GM18909 (cell line): ENCODE data around the gene SMARCB1.

Source experiments
- ATAC-seq: cut with Tn5 transposase; IDR thresholded peaks from one replicate; pipeline ENCODE4 v1.9.1; 2021; ENCODE audit warnings: mild to moderate bottlenecking; ENCODE audit not compliant: unreplicated experiment, poor library complexity

The SMARCB1 gene

DNA sequence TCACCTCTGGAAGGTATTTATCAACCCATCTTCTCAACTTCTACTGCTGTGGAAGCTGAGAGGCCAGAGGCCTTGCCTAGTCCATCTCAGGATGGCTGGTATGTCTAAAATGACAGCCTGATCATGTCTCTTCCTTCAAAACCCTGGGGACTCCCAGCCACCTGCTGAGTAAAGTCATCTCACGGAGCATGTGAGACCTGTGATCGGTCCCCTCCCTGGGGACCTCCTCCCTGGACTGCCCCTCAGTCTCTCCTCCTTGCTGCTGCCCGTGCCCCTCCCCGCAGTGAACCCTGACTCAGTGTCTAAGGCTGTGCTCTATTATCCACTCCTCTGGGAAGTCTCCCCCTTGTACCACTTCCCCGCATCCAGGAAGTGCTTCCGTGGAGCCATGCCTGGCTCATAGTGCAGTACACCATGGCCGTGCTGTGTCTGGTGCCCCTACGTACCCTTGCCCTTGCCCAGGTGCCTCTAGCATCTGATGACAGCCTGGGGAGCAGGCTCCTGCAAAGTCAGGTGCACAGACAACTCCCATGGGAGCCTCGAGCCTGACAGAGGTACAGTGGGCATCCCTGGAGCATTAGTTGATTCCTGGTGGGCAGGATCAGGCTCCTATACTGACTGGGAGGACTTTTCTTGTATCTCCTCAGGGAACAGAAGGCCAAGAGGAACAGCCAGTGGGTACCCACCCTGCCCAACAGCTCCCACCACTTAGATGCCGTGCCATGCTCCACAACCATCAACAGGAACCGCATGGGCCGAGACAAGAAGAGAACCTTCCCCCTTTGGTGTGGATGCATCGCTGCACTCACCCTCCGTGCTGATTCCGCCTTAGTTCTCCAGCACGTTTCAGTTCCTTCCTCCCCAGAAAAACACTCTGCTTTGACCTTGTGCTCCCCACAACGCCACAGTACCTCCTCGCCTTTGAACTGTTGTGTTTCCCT, 13.8 kb downstream of the SMARCB1 start:
- peak; percentile 58 for ATAC-seq

DNA sequence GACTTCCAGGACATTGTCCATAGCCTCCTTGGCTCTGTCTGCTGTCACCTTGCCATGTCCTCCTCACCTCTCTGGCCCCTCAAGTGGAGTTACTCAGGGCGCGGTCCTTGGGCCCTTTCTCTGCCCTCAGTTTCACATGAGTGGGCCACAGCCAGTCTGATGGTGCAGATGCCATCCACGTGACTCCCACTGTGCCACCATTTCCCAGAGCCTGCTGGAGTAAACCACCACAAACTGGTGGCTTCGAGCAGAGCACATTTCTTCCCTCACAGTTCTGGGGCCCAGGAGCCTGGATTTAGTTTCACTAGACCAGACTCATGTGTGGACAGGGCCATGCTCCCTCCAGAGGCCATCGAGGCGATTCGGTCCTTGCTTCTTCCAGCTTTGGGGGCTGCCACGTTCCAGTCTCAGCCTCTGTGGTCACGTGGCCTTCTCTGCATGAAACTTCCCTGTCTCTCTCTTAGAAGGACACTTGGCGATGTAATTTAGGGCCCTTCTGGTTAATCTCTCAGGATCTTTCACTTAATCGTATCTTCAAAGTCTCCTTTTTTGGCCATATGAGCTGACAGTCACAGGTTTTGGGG, 14.6 kb downstream of the SMARCB1 start:
- peak; percentile 12 for ATAC-seq

DNA sequence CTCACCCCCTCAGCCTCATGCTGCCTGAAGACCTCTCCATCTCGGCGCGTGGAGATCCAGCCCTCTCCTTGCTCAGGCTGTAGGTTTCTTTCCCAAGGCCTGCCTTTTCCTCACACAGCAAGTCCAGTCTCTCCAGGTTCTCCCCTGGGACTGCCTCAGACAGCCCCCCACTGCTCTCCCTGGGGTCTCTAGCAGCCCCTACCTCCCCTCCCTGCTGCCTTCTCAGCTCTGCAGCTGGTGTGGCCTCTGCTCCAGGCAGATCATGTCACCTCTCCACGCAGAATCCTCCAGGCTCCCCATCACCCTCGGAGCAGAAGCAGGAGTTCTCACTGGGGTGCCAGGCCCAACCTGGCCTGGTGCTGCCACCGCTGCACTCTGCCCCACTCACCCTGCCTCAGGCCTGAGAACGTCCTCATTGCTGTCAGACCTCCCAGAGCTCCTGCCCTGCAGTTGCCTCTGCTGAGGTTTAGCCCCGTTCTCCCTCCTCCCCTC, 15.2 kb downstream of the SMARCB1 start:
- ATAC-seq: no peak

DNA sequence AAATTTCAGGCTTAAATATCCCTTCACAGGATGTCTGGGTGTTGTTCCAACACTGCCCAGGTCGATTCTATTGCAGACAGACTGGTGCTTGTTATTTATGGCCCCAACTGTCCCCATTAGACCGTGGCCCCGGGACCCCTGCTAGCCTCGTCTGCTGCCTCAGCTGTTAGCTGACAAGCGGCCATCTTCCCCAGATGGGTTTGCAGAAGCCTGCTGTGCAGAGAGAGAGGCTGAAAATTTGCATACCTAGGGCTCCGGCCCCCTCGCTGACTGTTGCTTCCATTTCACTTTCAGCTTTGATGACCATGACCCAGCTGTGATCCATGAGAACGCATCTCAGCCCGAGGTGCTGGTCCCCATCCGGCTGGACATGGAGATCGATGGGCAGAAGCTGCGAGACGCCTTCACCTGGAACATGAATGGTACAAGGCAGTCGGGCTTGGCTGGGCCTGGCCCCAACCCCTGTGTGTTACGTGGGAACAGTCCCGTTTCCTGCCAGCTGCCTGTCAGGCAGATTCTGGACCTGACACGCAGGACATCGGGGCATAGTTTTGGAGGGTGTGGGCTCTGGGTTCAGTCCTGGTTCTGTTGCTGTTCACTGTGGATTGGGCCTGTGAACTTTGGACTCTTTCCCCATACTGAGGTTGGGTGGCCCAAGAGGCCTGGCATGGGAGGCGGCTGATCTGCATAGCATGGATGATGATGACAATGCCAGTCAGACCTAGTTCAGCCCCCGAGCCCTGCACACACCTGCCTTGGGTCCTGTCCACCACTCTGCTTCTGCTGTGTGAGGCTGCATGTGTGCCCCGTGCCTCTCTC, 16.4 kb downstream of the SMARCB1 start:
- no peak for ATAC-seq

DNA sequence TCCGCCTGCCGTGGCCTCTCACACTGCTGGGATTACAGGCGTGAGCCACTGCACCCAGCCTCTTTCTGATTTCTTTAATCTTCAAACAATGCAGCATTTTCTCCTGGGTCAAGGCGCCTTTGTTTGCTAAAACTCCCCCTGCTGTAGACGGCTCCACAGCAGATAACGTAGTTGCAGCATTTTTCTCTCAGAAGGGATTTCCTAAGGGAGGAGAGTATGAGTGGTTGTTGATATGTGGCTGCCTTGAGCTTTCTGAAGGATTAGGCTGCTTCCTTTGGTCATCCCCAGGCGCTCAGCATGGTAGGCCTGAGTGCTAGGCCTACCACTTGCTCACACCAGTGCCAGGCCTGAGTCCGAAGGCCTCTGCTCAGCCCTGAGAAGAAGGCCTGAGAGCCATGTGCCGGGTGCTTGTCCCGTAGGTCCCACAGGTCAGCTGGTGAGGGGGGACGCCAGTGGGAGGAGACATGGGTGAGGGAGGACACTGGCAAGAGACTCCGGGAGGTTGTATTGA, 18.1 kb downstream of the SMARCB1 start:
- ATAC-seq: no peak

DNA sequence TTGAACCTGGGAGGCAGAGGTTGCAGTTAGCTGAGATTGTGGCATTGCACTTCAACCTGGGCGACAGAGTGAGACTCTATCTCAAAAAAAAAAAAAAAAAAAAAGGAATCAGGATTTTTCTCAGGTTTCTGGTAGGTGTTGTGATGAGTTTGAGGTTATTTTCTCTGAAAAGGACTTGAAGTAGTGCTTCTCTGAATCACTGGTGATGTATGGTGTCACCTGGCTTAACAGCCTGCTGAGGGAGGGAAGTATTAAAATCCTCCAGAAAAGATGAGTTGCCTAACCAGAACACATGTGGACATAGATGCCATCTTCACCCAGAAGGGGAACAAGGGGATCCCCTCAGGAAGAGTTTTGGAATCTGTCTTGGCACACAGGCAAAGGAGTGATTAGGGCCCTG, 20.1 kb downstream of the SMARCB1 start:
- ATAC-seq: no peak

DNA sequence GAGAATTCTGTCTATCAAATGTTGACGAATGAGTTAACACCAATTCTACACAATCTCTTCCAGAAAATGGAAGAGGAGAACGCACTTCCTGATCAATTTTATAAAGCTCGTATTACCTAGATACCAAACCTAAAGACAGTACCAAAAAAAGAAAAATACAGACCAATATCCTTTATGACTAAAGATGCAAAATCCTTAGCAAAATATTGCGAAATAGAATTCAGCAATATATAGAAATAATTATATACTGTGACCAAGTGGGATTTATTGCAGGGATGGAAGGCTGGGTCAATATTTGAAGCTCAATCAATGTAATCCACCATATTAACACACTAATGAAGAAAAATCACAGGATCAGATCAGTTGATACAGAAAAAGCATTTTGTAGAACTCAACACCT, 25.6 kb downstream of the SMARCB1 start:
- ATAC-seq: no peak

DNA sequence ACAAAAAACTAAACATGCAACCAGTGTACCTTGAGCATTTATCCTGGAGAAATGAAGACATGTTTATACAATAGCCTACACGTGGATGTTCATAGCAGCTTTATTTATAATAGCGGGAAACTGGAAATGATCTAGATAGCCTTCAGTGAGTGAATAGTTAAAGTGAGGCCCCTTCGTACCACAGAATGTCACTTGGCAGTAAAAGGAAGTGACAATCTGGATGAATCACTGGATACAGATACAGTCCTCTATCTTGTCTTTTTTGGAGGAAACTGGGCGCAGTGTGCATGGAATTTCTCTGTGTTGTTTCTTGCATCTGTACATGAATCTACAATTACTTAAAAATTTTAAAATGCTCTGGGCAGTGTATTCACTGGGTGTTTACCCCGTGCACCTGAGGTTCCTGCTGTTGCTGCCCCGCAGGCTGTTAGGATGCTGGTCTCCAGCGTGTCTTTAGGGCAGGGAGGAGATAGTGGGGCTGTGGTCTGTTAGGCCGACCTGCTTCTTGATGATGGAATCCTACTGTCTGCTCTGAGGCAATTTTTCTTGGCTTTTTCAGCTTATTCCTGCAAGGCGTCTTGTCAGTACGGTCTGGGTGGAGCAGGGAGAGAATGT, 28.9 kb downstream of the SMARCB1 start:
- no peak for ATAC-seq

DNA sequence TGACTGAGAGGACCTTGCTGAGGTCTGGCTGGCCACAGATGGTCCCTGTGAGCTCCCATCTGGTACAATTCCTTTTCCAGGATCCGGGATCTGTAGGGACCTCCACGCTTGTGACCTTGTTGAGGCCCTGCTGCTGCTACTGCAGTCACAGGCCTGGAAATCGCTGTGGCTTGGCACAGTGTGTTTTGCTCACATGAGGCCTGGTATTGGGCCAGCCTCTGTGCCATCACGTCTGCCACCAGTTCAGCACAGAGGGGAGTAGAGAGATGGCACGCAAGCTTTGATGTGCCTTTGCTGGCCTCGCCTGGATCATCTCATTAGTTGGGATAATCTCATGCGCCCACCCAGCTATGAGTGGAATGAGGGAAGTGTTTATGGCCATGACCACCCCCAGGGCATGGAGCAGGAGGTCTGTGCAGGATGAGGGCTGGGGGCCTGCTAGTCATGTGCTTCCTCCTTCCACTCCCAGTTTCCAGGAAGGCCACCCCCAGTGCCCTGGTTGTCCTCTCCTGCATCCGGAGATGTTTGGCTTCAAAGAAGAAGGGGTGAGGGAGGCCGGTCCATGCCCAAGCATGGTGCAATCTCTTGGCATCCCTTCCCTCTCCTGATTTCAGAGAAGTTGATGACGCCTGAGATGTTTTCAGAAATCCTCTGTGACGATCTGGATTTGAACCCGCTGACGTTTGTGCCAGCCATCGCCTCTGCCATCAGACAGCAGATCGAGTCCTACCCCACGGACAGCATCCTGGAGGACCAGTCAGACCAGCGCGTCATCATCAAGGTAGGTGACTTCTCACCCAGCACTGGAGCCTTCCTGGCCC, 29.6 kb downstream of the SMARCB1 start:
- ATAC-seq: no peak

DNA sequence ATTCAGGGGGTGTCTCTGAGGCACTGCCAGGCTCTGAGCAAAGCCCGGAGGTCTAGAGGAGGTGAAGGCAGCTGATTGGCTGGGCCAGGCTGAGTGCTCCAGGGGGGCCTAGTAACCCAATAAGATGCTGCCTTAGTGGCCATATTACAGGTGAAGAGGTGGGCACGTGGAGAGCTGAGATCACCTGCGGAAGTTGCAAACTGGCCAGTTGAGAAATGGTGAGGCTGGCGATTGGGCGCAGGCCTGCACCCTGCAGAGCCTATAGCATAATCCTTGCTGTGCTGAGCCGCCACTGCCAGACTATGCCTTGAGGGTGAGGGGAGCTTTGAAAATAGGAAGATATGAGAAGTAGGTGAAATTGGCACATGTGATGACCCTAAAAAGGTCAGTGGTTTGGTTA, 30.4 kb downstream of the SMARCB1 start:
- no peak for ATAC-seq

DNA sequence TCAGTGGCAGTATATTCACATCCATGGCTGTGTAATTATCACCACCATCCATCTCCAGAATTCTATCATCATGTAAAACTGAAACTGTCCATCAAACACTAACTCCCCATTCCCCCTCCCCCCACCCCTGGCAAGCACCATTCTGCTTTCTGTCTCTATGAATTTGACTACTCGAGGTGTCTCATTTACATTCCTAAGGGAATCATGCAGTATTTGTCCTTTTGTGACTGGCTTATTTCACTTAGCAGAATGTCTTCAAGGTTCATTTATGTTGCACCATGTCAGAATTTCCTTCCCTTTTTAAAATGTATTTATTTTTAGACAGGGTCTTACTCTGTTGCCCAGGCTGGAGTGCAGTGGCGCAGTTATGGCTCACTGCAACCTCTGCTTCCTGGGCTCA, 31.8 kb downstream of the SMARCB1 start:
- ATAC-seq: no peak

DNA sequence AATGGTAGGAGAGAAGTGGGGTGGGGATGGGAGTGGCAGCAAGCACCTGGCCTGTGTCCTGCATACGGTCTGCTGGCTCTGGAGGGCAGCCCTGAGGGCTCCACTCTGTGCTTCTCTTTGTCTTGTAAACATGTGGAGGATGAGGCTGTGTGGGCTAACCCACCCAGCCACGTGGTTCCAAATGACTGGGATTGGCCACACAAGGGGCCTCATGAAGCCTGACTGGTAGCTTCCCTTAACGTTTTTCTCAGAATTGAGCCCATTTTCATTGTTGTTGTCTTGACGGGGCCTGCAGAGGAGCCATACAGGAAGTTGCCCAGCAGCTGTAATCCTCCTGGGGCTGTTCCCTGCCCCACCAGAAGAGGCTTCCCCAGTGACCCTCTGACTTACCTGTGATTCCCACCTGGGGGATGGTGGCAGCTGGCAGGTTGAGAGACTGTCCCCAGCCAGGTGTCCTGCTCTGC, 34.0 kb downstream of the SMARCB1 start:
- ATAC-seq: no peak

DNA sequence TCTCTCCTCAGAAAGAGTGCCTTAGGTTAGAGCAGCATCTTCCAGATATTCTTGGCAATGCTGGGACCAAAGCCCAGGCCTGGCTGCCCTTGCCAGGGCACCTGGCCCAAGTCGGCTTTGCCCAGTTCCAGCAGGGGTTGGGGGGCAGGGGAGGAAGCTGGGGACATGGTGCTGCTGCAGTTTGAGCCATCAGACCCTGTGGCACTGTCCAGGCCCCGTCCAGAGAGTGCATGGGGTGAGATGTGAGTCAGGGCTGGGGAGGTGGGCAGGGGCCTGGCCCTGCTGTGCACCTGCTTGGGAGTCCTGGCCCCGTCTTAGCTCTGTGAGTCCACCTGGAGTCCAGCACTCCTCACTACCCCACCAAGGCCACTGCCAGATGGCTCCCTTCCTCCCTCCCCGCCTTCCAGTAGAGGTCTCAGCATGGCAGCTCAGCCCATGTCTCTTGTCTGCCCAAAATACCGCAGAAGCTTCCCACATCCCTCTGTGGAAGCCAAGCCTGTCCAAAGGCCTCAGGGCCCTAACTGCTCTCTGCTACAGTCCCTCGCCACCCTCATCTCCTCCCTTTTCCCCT, 35.4 kb downstream of the SMARCB1 start:
- no peak for ATAC-seq

DNA sequence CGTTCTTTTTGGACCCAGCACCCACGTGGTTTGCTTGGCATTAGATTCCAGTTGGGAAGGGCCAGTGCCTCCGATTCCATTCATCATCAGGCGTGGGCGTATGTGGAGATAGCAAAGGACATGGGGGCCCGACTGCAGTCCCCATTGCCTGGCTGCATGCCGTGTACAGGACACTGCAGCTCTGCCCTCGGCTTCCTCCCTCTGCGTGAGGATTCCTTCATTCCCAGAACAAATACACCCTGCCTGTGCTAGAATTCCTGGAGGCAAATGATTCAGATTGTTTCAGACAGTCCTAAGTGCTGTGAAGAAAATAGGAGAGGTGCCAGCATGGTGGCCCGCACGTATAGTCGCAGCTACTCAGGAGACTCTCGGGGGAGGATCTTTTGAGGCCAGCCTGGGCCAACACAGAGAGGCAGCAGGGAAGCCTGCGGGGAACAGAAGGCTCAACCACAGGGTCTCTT, 36.6 kb downstream of the SMARCB1 start:
- no peak for ATAC-seq

DNA sequence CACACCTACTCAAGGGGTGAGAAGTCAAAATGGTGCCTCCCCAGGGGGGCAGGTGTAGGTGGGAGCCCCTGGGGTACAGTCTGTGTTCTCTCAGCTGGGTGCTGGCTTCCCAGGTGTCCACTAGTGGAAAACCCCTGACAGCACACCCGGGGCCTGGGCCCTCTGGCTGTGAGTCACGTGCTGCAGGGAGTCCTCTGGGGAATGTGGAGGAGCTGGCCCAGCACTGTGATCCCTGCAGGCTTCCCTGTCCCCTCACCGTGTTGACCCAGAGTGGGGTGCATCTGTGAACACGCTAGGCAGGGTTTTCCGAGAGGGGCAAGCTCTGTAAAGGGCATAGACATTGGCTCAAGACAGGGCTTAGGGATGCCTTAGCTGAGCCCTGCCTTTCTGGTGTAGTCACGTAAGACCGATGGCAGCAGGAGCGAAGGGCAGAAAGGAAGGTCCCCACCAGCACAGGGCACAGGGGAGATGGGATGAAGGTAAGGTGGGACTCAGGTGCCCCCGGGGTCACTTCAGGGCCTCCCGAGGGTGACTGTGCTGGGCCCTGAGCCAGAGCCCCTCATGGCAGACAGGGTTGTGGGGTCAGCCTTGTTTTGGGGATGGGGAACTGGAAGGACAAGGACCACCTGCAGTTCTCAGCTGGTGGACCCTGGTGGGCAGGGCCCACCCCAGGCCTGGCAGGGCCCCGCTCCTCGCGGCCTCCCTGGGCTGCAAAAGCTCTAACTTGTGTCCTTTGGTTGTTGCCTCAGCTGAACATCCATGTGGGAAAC, 37.9 kb downstream of the SMARCB1 start:
- no peak for ATAC-seq

DNA sequence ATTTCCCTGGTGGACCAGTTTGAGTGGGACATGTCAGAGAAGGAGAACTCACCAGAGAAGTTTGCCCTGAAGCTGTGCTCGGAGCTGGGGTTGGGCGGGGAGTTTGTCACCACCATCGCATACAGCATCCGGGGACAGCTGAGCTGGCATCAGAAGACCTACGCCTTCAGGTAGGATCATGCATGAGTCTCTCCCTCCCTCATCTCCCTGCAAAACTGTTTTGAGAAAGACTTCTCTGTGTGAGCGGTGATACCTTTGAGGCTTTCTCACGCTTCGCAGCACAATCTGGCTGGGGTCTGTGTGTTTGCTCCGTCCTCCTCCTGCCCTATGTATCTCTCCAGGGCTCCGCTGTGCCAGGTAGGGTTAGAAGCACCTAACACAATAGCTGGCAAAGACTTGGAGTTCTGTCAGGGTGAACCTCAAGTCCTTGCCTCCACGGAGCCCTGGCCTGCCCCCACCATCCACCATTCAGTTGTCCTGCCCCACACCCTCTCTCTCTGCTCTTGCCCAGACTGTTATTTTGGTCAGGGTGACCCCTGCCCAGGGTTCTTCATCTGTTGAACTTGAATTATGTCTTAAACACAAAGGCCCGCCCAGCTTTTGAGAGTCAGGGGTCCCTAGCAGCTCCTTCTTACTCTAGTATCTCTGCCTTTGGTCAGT, 38.6 kb downstream of the SMARCB1 start:
- no peak for ATAC-seq

DNA sequence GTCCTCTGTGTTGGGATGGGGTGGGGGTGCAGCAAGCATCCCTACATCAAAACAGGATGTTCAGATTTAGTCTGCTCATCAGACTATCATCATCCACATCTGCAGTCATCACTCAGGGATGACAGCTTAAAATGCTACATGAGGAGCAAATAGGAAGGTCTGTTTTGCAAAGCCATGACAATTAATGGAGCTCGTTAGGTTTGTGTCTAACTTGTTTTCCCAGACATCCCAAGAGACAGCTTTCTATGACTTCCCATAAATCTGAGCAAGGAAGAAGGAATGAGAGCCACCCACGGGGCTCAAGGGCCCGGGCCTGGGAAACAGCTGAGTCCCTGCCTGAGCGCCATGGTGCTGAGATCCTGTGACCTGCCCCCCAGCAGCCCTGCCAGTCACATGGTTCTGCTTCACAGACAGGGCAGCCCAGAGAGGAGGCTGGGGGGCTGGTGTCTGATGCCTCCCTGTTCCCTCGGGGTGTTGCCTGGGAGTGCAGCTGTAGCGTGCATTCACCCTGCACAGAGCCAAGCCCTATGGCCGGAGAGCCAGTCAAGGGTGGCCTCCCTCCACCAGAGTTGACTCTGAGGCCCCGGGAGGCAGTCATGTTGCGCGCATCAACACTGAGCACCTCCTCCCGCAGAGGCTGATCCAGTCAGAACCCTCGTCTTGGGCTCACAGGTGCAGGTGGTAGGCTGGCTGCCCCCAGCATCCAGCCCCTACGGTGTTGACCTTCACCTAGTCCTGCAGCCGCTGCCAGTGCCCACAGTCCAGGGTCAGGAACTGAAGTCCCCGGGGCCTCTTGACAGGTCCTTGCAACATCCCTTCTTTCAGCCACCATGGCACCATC, 40.0 kb downstream of the SMARCB1 start:
- ATAC-seq: no peak
